Fibroblast of skin of back (primary cell): ENCODE results near the gene POC1A.
"Not testable (repeated sequence)": the region's sequence is repeated elsewhere in the genome, so short reads cannot be mapped to it uniquely, and the experiment has no call there.

ENCODE experiments used
- DNase-seq: peaks from one replicate; pipeline ENCODE4 v3.0.0-alpha.2; 2013

Gene POC1A

DNA sequence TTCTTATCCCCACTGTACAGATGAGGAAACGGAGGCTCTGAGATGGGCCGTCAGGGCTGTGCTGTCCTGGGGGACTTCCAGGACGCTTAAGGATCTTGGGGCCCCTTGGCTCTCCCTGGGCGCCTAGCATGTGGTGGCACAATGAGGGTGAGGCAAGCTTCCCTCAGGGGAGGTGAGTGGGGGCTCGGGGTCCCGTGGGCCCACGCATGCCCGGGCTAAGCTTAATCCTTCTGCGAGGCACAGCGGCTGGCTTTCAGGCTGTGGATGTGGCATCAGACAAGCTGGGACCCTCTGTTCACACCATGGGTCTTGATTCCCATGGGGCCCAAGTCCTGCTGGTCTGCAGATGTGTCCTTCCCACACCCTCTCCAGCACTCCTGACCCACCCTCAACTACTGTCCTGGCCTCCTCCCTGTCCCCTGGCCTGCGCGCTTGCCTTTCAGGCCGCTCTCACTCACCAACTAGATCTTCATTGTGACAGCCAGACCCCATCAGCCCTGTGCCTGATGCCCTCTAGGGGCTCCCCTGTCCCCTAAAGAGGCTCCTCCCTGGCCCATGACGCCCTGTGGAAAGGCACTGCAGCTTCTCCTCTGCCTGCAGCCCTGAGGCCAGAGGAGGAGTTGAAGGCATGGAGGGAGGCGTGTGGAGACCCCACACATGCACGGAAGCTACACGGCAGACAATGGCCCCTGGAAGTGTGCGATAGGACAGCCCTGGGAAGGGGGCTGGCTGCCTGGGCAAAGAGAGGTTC, 109.2 kb downstream of the POC1A start:
- DNase-seq, result peak; percentile 34

DNA sequence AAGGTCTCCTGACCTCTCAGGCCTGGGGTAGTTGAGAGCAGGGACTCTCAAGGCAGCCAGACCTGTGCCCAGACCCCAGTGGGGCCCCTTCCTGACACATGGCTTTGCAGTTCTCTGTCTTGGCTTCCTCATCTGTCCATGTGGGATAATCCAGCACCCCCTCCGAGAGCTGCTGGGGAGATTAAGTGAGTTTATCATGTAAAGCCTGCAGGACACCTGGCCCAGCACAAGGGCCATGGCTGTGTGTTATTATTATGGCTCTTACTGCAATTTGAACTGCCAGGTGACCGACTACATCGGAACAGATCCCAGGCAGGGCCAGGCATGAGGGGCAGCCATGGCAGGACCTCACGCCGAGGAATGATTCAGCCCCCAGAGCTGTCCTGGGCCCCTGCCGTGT, 110.5 kb downstream of the POC1A start:
- DNase-seq, result no peak

DNA sequence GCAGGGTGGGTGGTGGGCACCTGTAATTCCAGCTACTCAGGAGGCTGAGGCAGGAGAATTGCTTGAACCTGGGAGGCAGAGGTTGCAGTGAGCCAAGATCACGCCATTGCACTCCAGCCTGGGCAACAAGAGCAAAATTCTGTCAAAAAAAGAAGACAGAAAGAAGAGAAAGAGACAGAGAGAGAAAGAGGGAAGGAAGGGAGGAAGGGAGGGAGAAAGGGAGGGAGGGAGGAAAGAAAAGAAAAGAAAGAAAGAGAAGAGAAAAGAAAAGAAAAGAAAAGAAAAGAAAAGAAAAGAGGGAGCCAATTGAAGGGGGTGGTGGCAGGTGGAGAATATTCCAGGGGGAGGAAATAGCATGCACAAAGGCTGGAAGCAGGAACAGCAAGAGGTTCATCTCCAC, 111.2 kb downstream of the POC1A start:
- not testable (repeated sequence) for DNase-seq

DNA sequence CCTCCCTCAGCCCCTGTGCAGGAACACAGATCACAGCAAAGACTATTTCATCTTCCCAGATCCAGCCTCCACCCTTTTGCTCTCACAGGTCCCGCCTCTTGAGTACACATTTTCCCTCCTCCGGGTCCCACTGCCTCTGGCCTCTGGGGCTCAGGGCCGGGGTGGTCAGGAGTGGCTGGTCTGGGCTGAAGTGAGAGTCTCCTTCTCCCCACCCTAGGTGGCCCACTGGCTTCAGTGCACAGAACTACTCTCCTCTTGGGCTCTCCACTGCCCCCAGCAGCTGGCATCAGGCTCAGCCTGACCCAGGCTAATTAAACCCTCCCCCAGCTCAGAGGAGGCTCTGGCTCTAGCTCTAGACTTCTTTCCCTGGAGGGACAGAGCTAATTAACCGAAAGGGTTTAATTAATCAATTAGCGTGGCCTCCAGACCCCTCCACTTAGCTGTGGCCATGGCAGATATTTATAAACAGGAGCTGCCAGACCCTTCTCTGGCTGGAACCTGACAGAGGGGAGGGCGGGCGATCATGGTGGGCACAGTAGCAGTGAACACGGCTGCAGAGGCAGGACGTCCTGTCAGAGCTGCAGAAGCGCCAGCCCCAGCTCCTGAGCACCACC, 113.0 kb downstream of the POC1A start:
- no peak for DNase-seq

DNA sequence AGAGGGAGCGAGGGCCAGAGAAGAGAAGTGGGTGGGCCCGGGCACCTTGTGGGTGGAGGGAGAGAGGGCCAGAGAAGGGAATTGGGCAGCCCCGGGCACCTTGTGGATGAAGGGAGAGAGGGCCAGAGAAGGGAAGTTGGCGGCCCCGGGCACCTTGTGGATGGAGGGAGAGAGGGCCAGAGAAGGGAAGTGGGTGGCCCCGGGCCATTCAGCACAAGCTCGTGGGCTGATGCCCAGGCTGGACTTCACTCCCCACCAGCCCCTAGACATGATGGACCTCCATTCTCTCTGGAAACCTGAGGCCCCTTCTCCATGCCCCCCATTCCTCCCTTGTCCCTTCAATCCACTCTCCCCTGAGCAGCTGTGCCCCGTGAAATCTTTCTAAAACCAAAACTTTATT, 113.6 kb downstream of the POC1A start:
- DNase-seq, result no peak

DNA sequence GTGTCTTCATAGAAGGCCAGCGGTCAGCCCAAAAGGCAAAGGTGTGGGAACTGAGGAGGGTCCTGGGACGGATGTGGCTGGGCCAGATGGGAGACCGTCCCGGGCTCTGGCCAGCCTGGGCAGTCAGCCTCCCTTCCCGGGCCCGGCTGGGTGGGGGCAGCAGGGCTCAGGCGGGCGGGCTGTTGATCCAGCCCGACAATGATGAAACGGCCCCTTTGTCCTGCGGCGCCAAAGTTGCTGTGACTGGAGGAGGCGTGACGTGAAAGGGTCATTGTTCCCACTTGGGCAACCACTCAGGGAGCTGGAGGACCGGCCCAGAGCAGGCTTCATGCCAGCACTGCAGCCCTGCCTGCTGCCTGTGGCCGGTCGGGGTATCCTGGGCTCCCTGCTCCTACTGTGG, 114.4 kb downstream of the POC1A start:
- DNase-seq, result no peak

DNA sequence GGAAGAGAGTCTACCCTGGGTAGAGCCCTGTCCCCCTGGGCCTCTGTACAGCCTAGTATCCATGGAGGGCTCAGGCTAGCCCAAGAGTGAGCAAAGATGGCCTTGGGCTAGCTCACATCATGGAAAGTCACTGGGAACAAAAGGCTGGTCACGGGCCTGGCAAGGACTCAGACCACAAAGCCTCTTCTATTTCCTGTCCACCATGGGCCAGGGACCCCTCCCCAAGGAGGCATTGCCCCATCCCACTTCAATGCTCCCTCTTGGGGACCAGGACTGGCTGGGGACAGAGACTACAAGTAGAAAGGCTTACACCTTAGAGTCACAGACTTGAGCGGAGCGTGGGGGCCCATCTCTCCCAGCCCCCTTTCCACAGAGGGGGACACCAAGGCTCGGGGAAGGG, 114.8 kb downstream of the POC1A start:
- no peak for DNase-seq

DNA sequence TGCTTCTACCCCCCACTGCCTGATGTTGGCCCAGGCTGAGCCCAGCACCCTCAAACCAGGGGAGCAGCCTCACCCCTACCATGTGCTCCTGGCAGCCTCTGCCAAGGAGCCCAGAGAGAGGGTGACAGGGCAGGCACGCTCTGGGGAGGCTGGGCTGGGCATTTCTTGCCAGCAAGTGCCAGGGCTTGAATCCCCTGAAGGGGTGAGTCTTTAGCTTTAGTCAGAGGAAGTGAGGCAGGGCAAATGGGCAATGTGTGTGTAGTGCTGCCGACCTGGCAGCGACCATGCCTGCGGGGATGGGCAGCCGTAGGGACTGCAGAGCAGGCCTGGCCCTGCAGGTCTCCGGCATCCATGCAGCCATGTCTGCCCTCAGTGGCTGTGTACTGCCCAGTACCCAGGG, 116.0 kb downstream of the POC1A start:
- no peak for DNase-seq

DNA sequence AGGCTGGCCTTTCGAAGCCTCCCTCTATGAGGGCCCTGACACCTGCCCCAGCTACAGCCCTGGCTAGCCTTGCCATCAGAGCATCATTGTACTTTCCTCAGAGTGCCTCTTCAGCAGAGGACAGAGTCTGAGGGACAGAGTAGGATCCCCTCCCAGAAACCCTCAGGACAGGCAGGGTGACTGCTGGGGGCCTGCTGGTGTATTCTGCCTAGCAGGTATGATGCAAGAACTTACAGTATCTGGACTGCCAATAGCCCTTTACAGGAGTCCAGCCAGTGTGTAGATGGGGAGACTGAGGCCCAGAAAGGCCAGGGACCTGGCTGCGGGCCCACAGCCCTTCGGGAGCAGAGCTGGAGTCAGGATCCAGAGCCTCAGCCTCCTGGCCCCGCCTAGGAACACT, 116.9 kb downstream of the POC1A start:
- DNase-seq, result no peak

DNA sequence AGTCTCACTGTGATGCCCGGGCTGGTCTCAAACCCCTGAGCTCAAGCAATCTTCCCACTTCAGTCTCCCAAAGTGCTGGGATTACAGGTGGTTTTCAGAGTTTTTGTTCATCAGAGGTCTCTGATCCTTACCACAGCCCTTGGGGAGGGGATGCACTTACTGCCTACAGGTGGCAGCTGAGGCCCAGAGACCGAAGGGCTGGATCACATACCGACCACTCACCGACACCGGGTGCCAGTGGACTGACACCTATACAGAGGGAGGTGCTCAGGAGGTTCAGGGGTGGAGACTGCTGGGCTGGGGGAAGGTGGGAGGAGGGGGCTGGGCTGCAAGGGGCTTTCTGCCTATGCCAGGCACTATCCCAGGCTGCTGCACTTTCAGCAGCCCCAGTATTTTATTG, 117.4 kb downstream of the POC1A start:
- no peak for DNase-seq

DNA sequence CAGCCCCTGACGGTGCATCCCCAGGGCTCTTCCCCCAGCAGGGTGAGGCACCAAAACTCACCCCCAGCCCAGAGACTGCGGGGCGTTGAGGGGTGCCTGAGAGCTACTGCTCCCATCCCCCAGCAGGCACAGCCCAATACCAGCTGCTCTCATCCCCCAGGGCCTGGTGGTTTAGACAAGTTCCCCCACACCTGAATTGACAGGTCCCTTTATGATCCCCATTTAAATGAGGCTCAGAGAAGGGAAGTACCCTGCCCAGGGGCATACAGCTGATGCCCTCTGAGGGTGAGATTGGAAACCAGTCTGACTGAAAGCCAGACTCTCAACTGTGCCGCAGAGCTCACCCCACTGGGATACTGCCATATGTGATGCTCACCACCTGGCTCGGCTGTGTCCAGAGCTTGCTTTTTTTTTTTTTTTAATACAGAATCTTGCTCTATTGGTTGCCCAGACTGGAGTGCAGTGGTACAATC, 118.0 kb downstream of the POC1A start:
- no peak for DNase-seq

DNA sequence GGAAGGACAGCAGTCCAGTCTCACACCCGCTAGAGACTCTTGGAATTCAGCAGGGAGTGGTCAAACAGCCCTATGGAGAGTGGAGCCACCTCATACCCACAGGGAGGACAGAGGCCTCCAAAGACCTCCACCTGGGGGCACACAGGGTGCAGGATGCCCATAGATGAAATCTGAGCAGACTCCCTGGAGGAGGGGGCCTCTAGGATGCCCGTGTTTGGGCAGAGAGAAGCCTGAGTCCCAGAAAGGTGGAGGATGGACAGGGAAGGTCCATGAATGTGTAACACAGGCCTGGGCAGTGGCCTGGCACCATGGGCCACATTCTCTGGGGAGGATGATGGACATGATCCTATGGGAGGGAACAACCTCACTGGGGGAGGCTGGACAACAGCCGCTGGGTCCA, 119.6 kb downstream of the POC1A start:
- no peak for DNase-seq

DNA sequence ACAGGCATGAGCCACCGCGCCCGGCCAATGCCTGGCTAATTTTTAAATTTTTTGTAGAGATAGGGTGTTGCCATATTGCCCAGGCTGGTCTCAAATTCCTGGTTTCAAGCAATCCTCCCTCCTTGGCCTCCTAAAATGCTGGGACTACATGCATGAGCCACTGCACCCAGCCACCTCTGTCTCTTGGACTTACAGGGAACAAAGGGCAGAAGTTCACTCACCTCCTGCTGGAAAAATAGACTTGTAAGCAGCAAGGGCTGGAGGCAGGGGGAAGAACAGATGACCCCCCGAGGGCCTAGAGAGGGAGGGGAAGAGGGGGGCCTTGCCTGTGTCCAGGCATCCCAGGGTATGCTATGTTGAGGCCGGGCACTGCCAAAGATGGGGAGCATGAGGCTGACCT, 120.0 kb downstream of the POC1A start:
- no peak for DNase-seq

DNA sequence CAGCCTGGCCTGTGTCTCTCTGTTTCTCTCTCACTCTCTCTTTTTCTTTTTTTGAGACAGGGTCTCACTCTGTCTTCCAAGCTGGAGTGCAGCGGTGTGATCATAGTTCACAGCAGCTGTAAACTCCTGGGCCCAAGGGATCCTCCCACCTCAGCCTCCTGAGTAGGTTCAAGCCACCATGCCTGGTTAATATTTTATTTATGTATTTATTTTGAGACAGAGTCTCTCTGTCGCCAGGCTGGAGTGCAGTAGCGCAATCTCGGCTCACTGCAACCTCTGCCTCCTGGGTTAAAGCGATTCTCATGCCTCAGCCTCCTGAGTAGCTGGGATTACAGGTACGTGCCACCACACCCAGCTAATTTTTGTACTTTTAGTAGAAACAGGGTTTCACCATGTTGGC, 120.5 kb downstream of the POC1A start:
- DNase-seq, result not testable (repeated sequence)

DNA sequence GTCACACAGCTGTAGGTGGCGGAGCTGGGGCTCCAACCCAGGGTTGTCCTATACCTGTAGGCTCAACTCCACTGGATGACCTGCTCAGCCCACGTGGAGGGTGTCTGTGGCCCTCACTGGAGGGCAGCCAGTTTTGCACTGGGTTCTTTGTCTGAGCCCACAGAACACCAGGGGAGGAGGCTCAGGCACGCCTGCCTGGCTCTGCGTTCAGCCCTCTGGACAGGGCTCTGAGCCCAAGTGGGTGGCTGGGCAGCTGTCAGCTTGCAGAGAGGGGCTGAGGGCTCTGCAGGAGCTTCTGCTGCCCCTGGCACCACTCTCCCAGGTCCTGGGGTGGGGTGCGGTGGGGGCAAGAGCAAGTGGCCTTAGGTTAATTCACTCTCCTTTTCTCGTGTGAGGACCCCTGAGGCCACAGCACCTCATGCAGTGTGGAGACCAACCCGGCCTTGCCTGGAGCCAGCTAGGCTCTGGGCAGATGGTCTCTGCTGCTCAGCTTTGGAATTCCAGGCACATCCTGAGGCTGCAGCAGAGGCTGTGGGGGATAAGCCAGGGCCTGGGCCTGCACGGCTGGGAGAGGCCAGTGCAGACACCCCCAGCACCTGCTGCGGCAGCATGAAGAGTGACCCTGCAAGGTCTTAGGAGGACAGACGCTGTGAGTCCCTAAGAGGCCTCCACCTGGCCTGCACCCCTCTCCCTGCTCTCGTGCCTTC, 121.4 kb downstream of the POC1A start:
- no peak for DNase-seq

DNA sequence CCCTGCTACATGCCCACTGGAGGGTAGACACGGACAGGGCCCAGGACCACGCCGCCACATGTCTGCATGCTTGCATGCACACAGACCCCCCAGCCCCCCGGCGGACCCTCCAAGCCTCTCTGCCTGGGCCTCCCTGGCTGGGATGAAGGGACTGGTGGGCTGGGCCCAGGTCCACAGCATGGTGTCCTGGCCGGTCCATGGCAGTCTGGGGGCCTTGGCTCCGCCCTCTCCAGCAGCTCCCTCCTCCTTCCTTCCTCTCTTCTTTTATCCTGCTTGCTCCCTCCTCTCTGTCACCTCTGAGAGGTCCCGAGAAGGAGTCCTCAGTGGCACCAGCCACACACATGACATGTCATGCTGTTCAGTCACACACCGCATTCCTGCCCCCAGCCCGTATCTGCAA, 122.3 kb downstream of the POC1A start:
- no peak for DNase-seq

DNA sequence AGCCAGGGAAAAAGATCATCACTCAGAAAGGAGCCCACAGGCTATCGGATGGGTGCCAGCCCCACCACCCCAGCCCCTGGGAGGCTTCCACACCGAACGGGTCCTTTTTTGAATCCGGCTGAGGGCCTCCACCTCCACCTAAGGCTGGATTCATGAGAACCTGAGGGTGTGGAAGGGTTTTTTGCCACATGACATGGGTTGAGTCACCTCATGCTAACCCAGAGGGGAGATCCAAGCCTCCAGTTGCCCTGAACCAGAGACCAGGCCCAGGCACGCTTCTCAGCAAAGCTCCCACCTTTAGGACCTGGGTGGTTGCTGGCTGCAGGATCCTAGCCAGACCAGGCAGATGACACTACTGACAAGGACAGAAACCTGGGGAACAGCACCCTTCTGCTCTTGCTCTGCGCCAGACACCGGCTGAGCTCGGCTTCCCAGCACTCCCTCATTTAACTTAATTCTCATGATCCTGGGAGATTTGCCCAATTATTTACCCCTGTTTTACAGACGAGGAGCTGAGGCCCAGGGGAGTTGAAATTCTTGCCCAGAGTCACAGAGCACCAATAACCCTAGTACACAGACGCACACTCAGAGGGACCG, 123.4 kb downstream of the POC1A start:
- DNase-seq, result no peak

DNA sequence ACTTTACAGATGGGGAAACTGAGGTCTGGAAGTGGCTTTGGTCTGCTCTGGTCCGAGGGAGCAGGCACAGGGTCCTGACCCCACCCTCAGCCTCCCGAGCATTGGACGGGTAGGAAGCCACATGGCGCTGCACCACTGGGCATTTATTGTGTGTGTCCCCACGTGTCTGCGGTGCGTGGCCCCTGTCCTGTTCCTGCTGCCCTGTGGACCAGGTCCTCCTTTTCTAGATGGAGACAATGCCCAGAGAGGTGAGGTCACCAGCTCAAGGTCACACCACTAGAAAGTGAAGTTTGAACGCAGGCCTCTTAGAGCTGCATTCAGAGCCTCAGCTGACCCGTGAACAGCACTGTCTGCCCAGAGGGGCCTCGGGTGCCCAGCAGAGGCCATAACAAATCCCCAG, 124.7 kb downstream of the POC1A start:
- no peak for DNase-seq

DNA sequence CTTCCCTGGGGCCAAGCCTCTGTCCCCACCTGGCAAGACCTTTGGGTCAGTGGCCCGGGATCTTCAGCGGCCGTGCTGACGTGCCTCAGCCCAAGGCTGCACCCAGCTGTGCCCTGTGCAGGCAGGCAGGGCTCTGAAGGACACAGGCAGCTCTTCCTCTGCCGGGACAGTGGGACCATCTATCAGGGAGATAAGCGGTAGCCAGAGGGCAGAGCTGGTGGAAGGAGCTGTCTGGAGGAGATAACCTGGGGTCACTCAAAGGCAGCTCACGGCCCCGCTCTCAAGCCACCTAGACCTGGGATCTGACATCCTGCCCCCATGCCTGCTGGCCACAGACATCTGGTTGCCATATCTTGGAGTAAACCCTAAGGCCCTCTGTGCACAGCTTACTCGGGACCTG, 125.2 kb downstream of the POC1A start:
- no peak for DNase-seq

DNA sequence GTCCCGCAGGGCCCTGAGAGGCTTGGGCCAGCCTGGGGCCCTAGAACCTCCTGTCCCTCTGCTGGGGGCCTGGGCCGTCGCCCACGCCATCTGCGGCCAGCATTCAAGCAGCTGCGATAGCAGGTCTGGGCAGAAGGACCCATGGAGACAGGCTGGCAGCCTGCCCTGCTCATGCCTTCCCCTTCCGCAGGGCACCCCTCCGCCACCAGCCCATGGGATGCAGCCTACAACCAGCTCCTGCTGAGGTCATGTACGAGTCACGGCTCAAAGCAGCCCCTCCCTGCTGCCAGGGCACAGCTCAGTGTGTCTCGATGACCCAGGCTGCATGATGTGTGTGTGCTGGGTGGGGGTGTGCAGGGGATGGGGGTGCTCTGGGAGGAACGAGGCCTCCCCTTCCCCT, 125.7 kb downstream of the POC1A start:
- peak; percentile 55 for DNase-seq

DNA sequence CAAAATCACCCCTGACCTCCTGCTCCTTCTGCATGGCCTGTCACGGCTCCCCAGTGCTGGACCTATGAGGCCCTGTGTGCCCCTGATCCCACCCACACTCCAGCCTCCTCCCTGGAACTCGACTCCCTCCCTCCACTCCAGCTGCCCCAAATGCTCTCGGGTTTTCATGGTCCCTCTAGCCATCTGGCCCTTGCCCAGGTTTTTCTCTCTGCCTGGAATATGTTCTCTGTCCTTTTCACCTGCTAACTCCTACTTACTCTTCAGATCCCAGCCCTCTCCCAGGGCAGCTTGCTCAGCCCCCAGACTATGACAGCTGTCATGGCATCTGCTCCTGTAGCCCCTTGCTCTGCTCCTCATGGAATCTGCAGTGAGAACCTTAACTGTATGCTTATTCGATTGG, 128.2 kb downstream of the POC1A start:
- no peak for DNase-seq

DNA sequence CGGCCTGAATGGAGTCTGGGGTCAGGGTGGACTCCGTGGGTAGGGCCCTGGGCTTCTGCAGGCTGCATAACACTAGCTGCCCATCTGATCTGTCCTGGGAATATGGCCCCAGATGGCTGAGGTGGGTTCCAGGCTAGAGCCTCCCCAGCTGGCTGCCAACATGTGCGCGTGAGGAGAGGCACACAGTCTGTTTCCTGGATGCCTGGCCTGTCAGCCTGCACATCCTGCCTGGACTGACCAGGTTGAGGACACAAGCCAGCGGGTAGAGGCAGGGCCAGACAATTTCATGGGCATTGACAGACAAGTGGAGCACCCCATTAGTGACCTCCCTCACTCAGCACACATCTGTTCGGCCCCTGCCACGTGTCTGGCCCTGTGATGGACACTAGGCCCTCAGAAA, 128.8 kb downstream of the POC1A start:
- no peak for DNase-seq
